GM19397 (cell line): ENCODE data around the gene BACH1.

Experiments
- ATAC-seq: cut with Tn5 transposase; IDR thresholded peaks from one replicate; pipeline ENCODE4 v1.9.1; 2021; ENCODE audit warnings: mild to moderate bottlenecking, moderate library complexity; ENCODE audit not compliant: unreplicated experiment

The BACH1 gene

GRCh38 chr21:29290240-29290639 is 8.5 kb upstream of the BACH1 start:
- no peak for ATAC-seq

- ATAC-seq: peak; percentile 86
Measured at GRCh38 chr21:29293495-29293894, 5.2 kb upstream of the BACH1 start.

GRCh38 chr21:29295066-29295650 is 3.6 kb upstream of the BACH1 start:
- no peak for ATAC-seq

- ATAC-seq: no peak
Measured at GRCh38 chr21:29296446-29296845, 2.3 kb upstream of the BACH1 start.

GRCh38 chr21:29297483-29298347 is 1.0 kb upstream of the BACH1 start:
- no peak for ATAC-seq

- ATAC-seq: peak; percentile 18
Measured at GRCh38 chr21:29299046-29299915, 559 bp downstream of the BACH1 start.

- peak; percentile 56 for ATAC-seq
Measured at GRCh38 chr21:29299916-29300806, 1.4 kb downstream of the BACH1 start.

GRCh38 chr21:29300807-29301138 is 2.1 kb downstream of the BACH1 start:
- no peak for ATAC-seq

GRCh38 chr21:29301691-29302090 is 3.0 kb downstream of the BACH1 start:
- ATAC-seq: no peak

- ATAC-seq: no peak
Measured at GRCh38 chr21:29302359-29302875, 3.7 kb downstream of the BACH1 start.

GRCh38 chr21:29303288-29303687 is 4.6 kb downstream of the BACH1 start:
- ATAC-seq: no peak

GRCh38 chr21:29304597-29304996 is 5.9 kb downstream of the BACH1 start:
- no peak for ATAC-seq

- no peak for ATAC-seq
Measured at GRCh38 chr21:29305068-29305467, 6.3 kb downstream of the BACH1 start.

- ATAC-seq: no peak
Measured at GRCh38 chr21:29305561-29305960, 6.8 kb downstream of the BACH1 start.

- ATAC-seq: no peak
Measured at GRCh38 chr21:29306920-29307319, 8.2 kb downstream of the BACH1 start.

- no peak for ATAC-seq
Measured at GRCh38 chr21:29307718-29308455, 9.2 kb downstream of the BACH1 start.

- no peak for ATAC-seq
Measured at GRCh38 chr21:29308456-29308783, 9.7 kb downstream of the BACH1 start.

- no peak for ATAC-seq
Measured at GRCh38 chr21:29309703-29310102, 11.0 kb downstream of the BACH1 start.

GRCh38 chr21:29311802-29312201 is 13.1 kb downstream of the BACH1 start:
- ATAC-seq: no peak

GRCh38 chr21:29312981-29313380 is 14.3 kb downstream of the BACH1 start:
- no peak for ATAC-seq
